GM08714 (cell line): ENCODE data around the gene CDC42EP1.

Experiments used
- H3K4me3 ChIP-seq: fragments of 200-500 bp; sonication (Bioruptor generic); 2 replicates; pipeline ENCODE4 v1.5.1; 2014; ENCODE audit warnings: mild to moderate bottlenecking, low read length, inconsistent platforms
- ZNF274 ChIP-seq: IDR thresholded peaks from 2 replicates; pipeline ENCODE4 v1.6.1; 2012; ENCODE audit warnings: mild to moderate bottlenecking, low read depth, low read length

The CDC42EP1 gene

GRCh38 chr22:37616201-37617083 is 56.2 kb downstream of the CDC42EP1 start:
- TF ChIP-seq ZNF274: no peak
- H3K4me3 ChIP-seq: no peak overlapping the region

DNA sequence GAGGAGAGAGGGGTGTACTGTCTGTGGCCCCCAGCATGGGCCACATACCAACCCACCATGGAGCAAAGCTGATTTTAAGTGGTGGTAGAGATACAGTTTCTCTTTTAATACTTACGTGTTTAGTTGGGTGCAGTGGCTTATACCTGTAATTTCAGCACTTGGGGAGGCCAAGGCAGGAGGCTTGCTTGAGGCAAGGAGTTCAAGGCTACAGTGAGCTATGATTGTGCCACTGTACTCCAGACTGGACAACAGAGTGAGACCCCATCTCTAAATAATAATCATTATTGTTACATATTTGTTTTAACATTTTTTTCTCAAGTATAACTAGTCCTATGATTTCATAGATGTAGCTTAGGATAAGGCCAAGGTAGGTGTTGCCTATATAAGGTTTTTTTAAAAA is 57.2 kb downstream of the CDC42EP1 start:
- no peak overlapping the region for H3K4me3 ChIP-seq
- TF ChIP-seq ZNF274: no peak

- H3K4me3 ChIP-seq: no peak overlapping the region
- no peak for TF ChIP-seq ZNF274
These were observed 57.9 kb downstream of the CDC42EP1 start for GRCh38 chr22:37618072-37618656.

DNA sequence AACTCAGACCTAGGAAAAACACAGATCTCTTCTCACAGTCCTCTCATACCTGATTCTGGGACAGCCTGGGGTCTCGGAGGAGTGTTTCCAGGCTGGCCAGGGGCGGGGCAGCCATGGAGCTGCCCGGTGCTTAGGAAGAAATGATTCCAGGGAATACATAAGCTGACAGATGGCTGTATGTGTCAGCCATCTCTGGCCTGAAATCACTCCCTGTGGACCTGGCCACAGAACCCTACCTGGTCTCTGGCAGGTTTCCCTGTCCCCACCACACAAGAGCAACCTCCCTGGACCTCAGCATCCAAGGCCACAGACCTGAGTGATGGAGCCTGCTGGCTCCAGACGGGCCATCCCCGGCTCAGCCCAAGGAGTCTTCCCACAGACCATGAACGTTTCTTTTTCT is 58.4 kb downstream of the CDC42EP1 start:
- no peak overlapping the region for H3K4me3 ChIP-seq
- TF ChIP-seq ZNF274: no peak
